Mesothelial cell of epicardium (in vitro differentiated cells): ENCODE data around the gene SDR9C7. TPM values are rescaled to one million over a fixed set of nuclear protein-coding genes. Genes with fewer than 3 reads are reported as not detected.
"Not testable (repeated sequence)": the region's sequence is repeated elsewhere in the genome, so short reads cannot be mapped to it uniquely, and the experiment has no call there.

ENCODE experiments used
- DNase-seq, 2 experiments: peaks; one replicate each; pipeline ENCODE4 v3.0.0; 2021; ENCODE audit warnings: low spot score in 2 of 2; ENCODE audit not compliant: unreplicated experiment in 2 of 2
- H3K27ac Mint-ChIP-seq: 2 replicates; pipeline ENCODE4 v1.8.0; 2021; ENCODE audit warnings: mixed read lengths
- H3K27me3 Mint-ChIP-seq: 2 replicates; pipeline ENCODE4 v1.8.0; 2021; ENCODE audit warnings: low read depth, mixed read lengths
- H3K36me3 Mint-ChIP-seq: 2 replicates; pipeline ENCODE4 v1.8.0; 2021; ENCODE audit warnings: mixed read lengths
- H3K4me1 Mint-ChIP-seq: 2 replicates; pipeline ENCODE4 v1.8.0; 2021; ENCODE audit warnings: mixed read lengths
- H3K4me3 Mint-ChIP-seq: 2 replicates; pipeline ENCODE4 v1.8.0; 2021; ENCODE audit warnings: mild to moderate bottlenecking, moderate library complexity, mixed read lengths
- H3K9me3 Mint-ChIP-seq: 2 replicates; pipeline ENCODE4 v1.8.0; 2021; ENCODE audit warnings: mixed read lengths
- CTCF ChIP-seq: fragments of 200-600 bp; sonication (generic); IDR thresholded peaks from one replicate; pipeline ENCODE4 v1.5.0; 2021; ENCODE audit warnings: antibody characterized with exemption; ENCODE audit not compliant: unreplicated experiment
- total RNA-seq: library from RNA; stranded (reverse); gene quantifications from 3 replicates; pipeline ENCODE4 v1.2.1, GENCODE V29; 2021

The SDR9C7 gene
- total RNA-seq, 1 donor from 2014 or later: 0.40 TPM

- H3K4me3 Mint-ChIP-seq: no peak overlapping the region
- peaks cover 10% of the 10 kb centered on the region for H3K4me1 Mint-ChIP-seq
- TF ChIP-seq CTCF: no peak
- H3K9me3 Mint-ChIP-seq: peaks cover 32% of the 10 kb centered on the region
- DNase-seq: no peak
- H3K27me3 Mint-ChIP-seq: peaks cover 8% of the 10 kb centered on the region
- no peaks in the 10 kb centered on the region for H3K36me3 Mint-ChIP-seq
- H3K27ac Mint-ChIP-seq: peak overlapping the region; percentile 76
Measured at GRCh38 chr12:56941299-56942017, 7.2 kb upstream of the SDR9C7 start.

GRCh38 chr12:56940942-56941298 lies 6.7 kb upstream of the SDR9C7 start:
- Mint-ChIP-seq H3K27ac (peak overlapping the region; percentile 76), H3K9me3 (peaks cover 27% of the 10 kb centered on the region), H3K4me1 (peaks cover 10% of the 10 kb centered on the region)
- not testable (repeated sequence) for H3K36me3 Mint-ChIP-seq, H3K4me3 Mint-ChIP-seq, DNase-seq, H3K27me3 Mint-ChIP-seq

GRCh38 chr12:56935752-56936151 lies 1.5 kb upstream of the SDR9C7 start:
- TF ChIP-seq CTCF: no peak
- Mint-ChIP-seq H3K9me3 (no peaks in the 10 kb centered on the region), H3K4me3 (no peak overlapping the region), H3K27ac (no peak overlapping the region), H3K27me3 (peaks cover 2% of the 10 kb centered on the region), H3K4me1 (peaks cover 20% of the 10 kb centered on the region), H3K36me3 (no peaks in the 10 kb centered on the region)
- DNase-seq: no peak

GRCh38 chr12:56935157-56935556 lies 949 bp upstream of the SDR9C7 start:
- Mint-ChIP-seq H3K4me1 (peaks cover 20% of the 10 kb centered on the region), H3K4me3 (no peak overlapping the region), H3K27ac (no peak overlapping the region), H3K9me3 (no peaks in the 10 kb centered on the region), H3K27me3 (peaks cover 2% of the 10 kb centered on the region), H3K36me3 (no peaks in the 10 kb centered on the region)
- no peak for DNase-seq
- no peak for TF ChIP-seq CTCF

- Mint-ChIP-seq H3K36me3 (no peaks in the 10 kb centered on the region), H3K9me3 (no peaks in the 10 kb centered on the region), H3K27ac (peak overlapping the region; percentile 77), H3K27me3 (peaks cover 5% of the 10 kb centered on the region), H3K4me1 (peaks cover 23% of the 10 kb centered on the region), H3K4me3 (no peak overlapping the region)
- no peak for DNase-seq
- TF ChIP-seq CTCF: no peak
Measured at GRCh38 chr12:56932867-56933266, 1.3 kb downstream of the SDR9C7 start.

GRCh38 chr12:56932146-56932545 lies 2.1 kb downstream of the SDR9C7 start:
- H3K27ac Mint-ChIP-seq: peak overlapping the region; percentile 77
- no peak overlapping the region for H3K4me3 Mint-ChIP-seq
- no peaks in the 10 kb centered on the region for H3K36me3 Mint-ChIP-seq
- no peak for DNase-seq
- H3K4me1 Mint-ChIP-seq: peaks cover 23% of the 10 kb centered on the region
- no peak for TF ChIP-seq CTCF
- peaks cover 7% of the 10 kb centered on the region for H3K27me3 Mint-ChIP-seq
- H3K9me3 Mint-ChIP-seq: no peaks in the 10 kb centered on the region
